Bronchial epithelial cell (primary cell): ENCODE results near the gene UBP1. TPM values are rescaled to one million over a fixed set of nuclear protein-coding genes. Genes with fewer than 3 reads are reported as not detected.
"Not testable (repeated sequence)": the region's sequence is repeated elsewhere in the genome, so short reads cannot be mapped to it uniquely, and the experiment has no call there.

ENCODE experiments used
- DNase-seq: peaks from one replicate; pipeline ENCODE4 v3.0.0-alpha.2; 2010; ENCODE audit warnings: low read depth
- FAIRE-seq: peaks from 2 replicates; lab custom pipeline; 2011; peaks lifted over from hg19 to GRCh38; lab: Jason Lieb, UNC
- H3K27me3 ChIP-seq: 2 replicates; pipeline ENCODE4 v1.5.1; 2011; ENCODE audit warnings: low read length; ENCODE audit not compliant: control insufficient read depth, insufficient read depth
- H3K36me3 ChIP-seq: 2 replicates; pipeline ENCODE4 v1.5.1; 2011; ENCODE audit warnings: low read length; ENCODE audit not compliant: control insufficient read depth, insufficient read depth
- H3K4me3 ChIP-seq: 2 replicates; pipeline ENCODE4 v1.5.1; 2011; ENCODE audit warnings: mild to moderate bottlenecking, low read depth, low read length, control low read depth
- CTCF ChIP-seq: IDR thresholded peaks from 2 replicates; pipeline ENCODE4 v1.5.1; 2011; ENCODE audit warnings: mild to moderate bottlenecking, moderate library complexity, low read length, control low read depth, inconsistent platforms; ENCODE audit not compliant: insufficient read depth, severe bottlenecking
- total RNA-seq: library from RNA; depleted of rRNA; stranded (reverse); fragments of >200 nt; gene quantifications from 2 replicates; pipeline ENCODE4 v1.2.1, GENCODE V29; 2014

UBP1 gene
- total RNA-seq, 1 donor from 2014 or later, result 34.8 TPM

GRCh38 chr3:33447958-33448357 lies 7.8 kb upstream of the UBP1 start:
- FAIRE-seq (no peak), DNase-seq (no peak)
- H3K4me3 ChIP-seq, result no peak overlapping the region
- no peaks in the 10 kb centered on the region for H3K27me3 ChIP-seq
- no peaks in the 10 kb centered on the region for H3K36me3 ChIP-seq
- TF ChIP-seq CTCF, result no peak

DNA sequence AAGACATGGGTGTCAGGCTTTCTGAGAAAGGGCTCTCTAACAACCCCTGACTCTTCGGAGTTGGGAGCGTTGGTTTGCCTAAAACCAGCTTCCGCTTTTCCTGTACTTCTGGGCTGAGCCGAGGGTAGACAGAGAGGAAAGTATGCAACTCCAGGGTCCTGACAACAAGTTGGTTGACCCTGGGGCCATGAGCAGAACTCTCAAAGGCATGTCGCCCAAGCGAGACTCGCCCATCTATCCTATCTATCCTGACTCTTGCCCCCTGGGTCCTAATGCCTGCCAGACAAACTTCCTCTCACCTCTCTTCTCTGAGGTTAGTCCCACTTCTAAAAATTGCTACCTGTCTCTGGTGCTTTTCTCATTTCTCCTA lies 7.0 kb upstream of the UBP1 start:
- not testable (repeated sequence) for H3K36me3 ChIP-seq, H3K27me3 ChIP-seq, DNase-seq, FAIRE-seq, H3K4me3 ChIP-seq

GRCh38 chr3:33442190-33442589 lies 2.0 kb upstream of the UBP1 start:
- FAIRE-seq (no peak), DNase-seq (no peak)
- no peak overlapping the region for H3K4me3 ChIP-seq
- TF ChIP-seq CTCF, result no peak
- H3K36me3 ChIP-seq, result no peaks in the 10 kb centered on the region
- H3K27me3 ChIP-seq, result no peaks in the 10 kb centered on the region

DNA sequence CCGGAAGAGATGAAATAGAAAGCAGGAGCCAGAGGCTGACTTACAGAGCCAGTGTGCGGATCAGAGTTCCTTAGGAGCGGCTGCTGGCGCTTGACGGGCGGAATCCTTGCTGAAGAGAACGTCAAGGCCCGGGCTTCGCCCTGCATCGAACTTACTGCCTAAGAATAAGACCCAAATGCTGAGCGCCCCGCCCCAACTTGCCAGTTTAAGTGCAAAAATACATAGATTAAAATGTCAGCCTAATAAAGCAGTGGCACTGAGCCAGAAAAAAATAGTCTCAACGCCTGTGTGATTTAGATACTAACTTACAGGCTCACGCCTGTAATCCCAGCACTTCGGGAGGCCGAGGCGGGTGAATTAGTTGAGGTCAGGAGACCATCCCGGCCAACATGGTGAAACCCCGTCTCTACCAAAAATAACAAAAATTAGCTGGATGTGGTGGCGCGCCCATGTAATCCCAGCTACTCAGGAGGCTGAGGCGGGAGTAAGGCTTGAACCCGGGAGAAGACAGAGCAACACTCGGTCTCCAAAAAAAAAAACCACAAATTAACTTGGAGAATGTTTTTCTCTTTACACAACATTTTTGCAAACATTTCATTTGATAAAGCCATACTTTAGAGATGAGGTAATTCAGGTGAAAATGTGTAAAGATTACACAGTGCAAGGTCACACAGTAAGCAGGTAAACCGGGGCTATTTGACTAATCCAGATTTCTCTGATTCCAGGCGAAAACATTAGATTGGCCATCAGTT lies 1.2 kb upstream of the UBP1 start:
- DNase-seq, result peak; percentile 38
- H3K27me3 ChIP-seq, result no peaks in the 10 kb centered on the region
- H3K36me3 ChIP-seq, result no peaks in the 10 kb centered on the region
- H3K4me3 ChIP-seq, result peak overlapping the region; percentile 48
- no peak for TF ChIP-seq CTCF
- FAIRE-seq, result no peak

- FAIRE-seq, result no peak
- Histone ChIP-seq H3K36me3 (no peaks in the 10 kb centered on the region), H3K27me3 (no peaks in the 10 kb centered on the region), H3K4me3 (peak overlapping the region; percentile 85)
- no peak for TF ChIP-seq CTCF
- DNase-seq, result peak; percentile 26
These were observed 468 bp downstream of the UBP1 start for GRCh38 chr3:33439546-33440327.

DNA sequence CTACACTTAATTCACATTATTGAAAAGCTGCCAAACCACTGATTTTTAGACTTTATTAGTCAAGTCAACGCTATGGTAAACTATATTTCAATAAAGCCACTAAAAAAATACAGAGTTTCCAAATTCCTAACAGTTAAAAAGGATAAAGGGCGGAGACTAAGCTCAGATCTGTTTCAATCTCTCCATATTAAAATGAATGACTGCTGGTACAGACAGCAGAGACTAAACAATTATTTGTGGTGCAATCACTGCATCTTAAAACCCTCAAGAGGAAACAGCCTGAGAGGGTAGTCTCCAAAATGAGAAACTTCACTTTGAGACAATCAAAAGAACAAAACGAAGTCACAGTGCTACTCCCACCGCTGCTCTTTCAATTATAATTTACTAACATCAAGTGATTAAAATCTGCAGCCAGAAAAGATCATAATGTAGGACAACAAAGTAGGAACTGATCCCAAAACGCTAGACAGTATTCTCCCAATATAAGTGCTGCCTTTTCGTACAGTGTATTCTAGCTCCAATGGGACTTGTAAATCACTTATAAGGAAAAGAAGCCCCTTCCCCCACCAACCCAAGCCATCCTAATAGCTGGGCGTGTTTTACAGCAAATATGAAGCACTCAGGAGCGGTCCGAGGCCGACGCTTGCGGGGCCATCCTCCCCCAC lies 1.2 kb downstream of the UBP1 start:
- no peak for FAIRE-seq
- Histone ChIP-seq H3K4me3 (peak overlapping the region; percentile 85), H3K27me3 (no peaks in the 10 kb centered on the region), H3K36me3 (no peaks in the 10 kb centered on the region)
- DNase-seq, result peak; percentile 26
- no peak for TF ChIP-seq CTCF
